Measurements from ENCODE around the gene SLCO6A1.
"Not testable (repeated sequence)": the region's sequence is repeated elsewhere in the genome, so short reads cannot be mapped to it uniquely, and the experiment has no call there.

The SLCO6A1 gene, protein sequence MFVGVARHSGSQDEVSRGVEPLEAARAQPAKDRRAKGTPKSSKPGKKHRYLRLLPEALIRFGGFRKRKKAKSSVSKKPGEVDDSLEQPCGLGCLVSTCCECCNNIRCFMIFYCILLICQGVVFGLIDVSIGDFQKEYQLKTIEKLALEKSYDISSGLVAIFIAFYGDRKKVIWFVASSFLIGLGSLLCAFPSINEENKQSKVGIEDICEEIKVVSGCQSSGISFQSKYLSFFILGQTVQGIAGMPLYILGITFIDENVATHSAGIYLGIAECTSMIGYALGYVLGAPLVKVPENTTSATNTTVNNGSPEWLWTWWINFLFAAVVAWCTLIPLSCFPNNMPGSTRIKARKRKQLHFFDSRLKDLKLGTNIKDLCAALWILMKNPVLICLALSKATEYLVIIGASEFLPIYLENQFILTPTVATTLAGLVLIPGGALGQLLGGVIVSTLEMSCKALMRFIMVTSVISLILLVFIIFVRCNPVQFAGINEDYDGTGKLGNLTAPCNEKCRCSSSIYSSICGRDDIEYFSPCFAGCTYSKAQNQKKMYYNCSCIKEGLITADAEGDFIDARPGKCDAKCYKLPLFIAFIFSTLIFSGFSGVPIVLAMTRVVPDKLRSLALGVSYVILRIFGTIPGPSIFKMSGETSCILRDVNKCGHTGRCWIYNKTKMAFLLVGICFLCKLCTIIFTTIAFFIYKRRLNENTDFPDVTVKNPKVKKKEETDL

DNA sequence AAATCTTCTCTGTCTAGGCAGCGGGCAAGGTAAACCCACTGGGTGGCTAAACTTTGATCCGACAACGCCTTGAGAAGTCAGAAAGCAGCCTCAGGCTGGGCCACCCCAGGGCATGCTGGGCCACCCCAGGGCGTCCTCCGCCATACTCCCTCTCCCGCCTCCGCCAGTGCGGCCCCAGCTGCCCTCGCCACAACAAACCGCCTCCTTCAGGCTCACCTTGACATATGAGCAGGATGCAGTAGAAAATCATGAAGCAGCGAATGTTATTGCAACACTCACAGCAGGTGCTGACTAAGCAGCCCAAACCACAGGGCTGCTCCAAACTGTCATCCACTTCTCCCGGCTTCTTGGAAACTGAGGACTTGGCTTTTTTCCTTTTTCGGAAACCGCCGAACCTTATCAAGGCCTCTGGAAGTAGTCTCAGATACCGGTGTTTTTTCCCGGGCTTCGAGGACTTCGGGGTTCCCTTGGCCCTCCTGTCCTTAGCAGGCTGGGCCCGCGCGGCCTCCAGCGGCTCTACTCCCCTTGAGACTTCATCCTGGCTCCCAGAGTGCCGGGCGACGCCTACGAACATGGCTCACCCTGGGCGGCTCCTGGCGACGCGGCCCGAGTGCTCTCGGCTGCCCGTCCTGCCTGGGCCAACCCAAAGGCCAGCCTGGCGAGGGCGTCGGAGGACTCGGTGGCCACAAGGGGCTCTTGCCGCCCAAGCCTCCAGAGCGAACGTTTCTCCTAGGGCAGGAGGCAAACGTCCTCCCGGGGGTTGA is at the start of gene SLCO6A1:
SLCO6A1 (minus strand) TSS at position 731 of the 764 bp plus-strand sequence; CDS start at position 574, 157 bp downstream.
- DNase-seq = no peak

DNA sequence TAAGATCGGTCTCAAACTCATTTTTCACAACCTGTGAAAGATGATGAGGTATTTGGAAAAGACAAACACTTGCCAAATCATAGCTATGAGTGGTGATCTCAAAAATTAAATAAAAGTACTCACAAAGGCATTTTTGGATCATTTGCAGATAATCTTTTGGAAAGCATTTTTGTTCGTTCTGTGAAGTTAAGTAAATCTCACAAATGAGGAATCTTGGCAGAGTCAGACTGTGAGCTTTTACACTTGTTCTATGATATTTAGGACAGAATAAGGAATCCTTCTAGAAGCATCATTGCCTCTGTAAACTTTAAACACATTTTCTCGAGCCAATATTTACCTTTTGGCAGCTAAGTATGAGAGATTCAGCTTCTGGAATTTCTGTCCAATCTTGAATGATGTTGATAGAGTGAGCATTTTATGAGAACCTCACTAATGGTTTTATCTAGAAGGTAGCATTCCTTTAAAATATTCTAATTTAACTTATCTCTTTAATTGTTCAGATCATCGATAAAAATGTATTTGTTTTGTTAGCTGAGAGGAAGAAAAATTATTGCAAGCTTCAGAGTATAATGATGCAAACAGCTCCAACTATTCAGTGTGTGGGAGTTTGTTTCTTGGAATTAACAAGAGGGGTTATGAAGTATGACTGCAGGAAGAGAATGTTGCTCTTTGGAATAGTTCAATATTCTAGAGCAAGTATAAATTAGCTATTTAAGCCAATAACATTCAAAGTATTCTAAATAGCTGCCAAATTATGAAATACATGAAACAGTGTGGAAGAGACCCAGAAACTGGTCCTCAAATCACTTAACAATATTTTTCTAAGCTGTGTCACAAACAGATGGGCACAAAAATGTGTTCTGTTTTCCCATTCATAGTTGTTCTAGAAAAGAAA is 48.6 kb upstream of the SLCO6A1 start:
- no peak for DNase-seq

DNA sequence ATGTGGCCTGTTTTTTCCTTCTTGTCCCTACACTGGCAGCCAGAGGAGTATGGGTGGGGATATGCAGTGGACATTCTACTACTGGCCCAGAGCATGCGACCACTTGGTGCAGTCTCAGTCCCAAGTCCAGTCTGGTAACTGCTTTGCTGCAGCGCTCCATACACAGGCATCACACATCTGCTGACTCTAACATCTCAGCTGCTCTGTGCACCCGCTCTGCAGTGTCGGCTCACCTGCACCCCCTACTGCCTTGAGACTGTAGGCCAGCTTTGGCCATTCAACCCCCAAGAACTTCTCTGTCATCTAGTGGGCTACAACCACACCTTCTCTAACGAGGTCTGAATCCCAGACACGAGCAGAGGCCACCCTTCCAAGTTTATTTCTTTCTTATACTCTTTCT is 46.4 kb upstream of the SLCO6A1 start:
- no peak for DNase-seq

DNA sequence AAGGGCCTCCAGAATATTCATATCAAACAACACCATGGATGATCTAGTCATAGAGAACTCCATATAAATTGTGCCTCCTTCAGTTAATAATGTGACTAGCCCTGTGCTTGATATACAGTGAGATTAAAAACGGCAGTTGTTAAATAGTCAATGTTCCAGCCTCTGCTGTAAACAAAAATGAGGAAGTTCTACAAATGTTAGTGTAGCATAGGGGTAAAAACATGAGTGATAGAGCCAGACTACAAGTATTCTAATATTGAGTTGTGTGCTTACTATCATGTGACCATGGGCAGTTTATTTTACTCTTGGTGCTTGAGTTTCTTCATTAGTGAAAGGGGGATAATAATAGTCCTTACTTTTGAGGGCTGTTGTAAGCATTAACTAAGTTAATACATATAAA is 43.3 kb upstream of the SLCO6A1 start:
- DNase-seq = no peak

DNA sequence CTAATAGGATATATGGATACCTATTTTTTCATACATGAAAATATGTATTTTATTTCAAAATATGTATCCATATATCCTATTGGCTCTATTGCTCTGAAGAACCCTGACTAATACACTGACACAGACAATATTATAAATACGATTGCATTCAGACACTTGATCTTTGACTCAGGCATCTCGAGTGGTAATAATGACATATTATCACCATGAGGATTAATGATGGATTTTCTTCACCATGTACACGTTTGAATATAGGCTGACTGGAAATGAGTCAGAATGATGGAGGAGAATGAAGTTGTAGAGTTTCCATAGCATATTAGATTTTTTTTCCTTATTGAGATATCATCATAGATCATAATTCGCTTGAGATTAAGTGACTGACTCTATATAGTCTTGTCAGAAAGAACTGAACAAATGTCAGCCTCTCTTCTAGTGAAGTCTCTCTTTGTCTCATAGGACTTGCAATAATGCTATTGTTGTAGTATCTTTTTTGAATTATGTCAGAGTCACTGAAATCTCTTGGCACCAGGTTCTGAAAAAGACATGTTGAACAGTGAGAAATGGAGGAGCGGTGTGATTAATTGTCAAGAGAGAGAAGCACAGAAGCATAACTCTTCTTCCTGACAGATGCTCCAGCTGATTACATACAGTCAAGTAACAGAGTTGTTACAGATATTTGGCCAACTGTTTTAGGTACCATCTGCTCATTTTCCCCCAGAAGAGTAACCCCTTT is 41.4 kb upstream of the SLCO6A1 start:
- no peak for DNase-seq

DNA sequence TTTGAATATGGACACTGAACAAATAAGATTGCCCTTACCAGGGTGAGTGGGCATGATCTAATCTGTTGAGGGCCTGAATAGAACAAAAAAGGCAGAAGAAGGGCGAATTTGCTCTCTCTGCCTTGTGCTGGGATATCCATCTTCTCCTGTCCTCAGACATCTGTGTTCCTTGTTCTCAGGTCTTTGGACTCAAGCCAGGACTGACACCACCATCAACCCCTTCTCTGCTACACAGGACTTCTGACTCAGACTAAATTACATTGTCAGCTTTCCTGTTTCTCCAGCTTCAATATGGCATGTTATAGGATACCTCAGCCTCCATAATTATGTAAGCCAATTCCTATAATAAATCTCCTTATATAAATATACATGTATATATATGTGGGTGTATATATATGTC is 40.8 kb upstream of the SLCO6A1 start:
- DNase-seq = no peak

DNA sequence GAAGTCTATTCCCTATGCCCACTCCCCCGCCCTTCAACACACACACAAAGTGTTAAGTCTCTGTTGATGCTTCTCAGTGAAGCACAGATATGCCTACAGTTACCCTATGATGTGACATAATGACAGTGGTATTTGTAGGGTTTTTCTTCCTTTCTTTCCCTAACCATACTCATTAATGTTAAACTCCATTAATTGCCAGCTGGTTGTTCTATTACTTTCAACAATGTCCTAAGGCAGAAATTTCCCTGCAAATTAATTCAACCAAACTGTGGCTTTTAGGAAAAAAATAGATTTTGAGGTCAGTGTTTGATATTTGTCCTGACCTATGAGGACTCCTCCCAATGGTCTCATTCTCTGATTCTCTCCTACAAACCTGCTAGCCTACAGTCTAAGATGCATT is 38.2 kb upstream of the SLCO6A1 start:
- DNase-seq = no peak

DNA sequence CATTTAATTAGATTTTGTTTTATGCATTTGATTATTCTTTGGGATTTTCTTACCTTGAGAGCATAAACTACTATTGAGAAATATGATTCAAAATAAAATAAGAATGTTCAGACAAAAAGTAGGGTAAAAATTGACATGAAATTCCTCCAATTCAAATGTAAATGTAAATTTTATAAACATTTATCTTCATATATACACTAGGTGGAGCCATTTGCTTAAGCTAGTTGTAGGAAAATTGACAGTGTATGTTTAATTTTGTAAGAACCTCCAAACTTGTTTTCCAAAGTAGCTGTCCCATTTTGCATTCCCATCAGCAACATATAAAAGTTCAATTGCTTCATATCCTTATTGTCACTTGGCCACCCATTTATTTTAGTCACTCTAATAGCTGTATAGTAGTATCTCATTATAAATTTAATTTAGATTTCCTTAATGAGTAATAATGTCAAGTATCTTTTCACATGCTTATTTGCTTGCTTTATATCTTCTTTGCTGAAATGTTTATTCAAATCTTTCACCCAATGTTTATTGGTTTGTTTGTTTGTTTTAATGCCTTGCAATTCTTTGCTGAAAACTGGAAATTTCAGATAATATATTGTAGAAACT is 37.6 kb upstream of the SLCO6A1 start:
- DNase-seq = no peak

DNA sequence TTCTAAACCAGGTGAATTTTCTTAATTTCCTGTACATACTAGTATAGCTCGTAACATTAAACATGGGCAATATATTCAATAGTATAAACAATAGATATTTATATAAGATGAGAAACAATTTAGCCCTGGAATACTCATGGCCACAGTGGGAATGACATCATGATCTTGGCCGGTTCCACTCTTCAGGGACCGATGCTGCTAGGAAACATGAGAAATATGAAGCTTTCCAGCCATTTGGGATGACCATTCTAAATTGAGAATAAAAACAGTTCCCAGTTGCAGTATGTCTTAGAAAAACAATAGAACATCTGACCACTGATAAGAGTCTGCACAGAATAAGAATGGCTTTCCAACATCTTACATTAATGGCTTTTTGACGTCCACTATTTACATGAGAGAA is 33.3 kb upstream of the SLCO6A1 start:
- DNase-seq = no peak

DNA sequence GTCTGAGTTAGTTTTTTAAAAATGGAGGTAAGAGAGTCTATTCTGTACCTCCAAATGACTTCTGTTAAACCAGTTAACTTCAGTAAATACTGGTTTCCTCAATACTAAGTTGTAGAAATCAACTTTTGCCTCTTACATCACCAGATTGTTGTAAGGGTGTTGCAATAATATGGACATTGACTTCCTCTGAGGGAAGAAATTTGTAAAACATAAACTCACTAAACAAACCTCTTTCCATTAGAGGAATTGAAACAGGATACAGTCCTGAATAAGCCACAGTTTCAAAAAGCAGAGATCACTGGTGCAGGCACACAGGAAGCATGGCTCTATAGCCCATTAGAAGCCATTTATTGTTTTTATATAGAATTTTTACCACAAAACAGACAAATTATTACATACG is 32.7 kb upstream of the SLCO6A1 start:
- no peak for DNase-seq

DNA sequence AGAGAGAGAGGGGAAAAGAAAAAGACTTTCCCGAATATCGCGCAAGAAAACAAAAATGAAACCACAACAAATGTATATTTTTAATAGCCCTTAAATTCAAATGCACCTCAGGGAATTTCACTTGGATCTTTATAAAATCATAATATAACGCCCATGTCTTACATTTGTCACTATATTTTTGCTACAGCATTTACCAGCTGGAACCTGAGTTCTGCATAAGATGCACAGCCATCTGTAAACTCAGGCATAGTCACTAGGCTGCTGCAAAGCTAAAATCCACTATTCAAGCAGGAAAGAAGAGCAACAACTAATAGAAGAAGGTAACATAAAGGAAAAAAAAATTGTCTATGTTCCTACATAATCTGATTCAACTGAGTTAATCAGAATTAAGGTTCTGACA is 30.6 kb upstream of the SLCO6A1 start:
- no peak for DNase-seq

DNA sequence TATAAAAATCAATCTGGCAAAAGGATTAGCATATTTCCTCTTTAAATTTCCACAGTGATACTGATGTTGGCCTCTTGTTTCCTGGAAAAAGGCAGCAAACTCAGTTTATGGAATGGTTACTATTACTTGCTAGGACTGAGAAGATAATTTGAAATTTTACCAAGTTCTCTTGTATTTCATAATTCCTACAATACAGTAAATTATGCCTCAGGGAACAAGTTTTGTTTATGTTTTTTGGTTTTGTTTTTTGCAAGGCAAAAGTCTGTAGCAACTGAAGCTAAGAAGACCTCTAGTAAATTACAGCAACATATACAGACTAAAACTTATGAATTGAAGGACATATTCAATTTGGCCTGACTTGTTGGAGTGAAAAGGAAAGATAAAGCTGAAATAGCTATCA is 30.2 kb upstream of the SLCO6A1 start:
- DNase-seq = no peak

DNA sequence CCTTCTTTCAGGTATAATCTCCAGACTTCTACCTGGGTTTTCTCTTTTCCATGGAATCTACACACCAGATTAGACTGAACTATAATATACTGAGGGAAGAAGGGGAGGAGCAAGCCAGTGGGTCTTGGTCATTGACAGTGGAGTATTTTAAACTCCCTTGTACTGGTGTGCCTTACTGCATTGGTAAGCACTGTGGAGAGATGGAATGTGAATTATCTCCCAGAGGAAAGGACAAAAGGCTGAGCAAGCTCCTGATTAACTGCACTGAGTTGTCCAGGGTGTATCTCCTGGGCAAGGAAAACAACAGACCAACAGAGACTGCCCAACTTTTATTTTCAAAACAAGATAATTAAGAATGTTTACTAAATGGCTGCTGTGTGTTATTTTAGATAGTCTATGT is 29.8 kb upstream of the SLCO6A1 start:
- DNase-seq = no peak

DNA sequence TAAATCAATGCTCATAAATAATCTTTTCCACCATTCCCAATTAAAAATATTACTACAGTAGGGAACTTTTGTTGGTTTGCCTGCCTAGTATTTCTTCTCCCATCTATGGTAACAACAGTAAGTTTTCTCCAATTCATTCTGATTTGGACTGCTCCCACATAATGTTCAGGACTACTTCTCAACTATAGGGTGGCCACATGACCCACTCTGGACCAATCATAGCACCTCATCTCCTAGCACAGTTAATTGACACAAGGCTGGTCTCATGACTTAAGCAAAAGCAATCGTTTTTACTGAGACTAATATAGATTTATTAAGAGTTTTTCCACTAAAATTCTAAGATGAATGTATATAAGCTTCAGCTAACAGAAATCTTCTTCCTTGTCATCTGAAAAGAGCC is 28.7 kb upstream of the SLCO6A1 start:
- no peak for DNase-seq

DNA sequence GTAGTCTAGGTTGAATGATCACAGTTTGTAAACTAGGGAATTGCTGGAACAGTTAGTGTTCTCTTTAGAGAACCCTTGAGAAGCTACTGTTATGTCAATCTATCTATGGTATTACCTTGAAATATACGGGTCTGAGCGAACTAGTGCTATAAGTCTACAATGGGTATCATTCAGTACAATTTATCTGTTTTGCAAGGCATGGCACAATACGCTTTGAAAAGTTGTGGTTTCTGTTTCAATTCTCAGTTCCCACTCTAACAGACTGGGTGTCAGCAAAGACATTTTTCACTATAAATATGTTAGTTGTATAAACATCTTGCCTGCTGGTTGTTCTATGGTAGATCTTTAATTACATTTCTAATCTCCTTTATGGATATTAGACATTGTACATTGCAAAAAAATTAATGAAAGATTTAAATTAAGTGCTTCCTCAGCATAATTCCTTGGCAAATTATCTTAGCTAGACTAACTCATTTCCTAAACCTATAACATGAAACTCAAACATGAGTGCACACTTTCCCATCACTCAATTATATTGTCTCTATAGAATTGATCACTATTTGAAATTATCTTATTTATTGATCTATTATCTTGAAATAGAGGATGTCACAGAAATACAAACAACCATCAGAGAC is 24.9 kb upstream of the SLCO6A1 start:
- DNase-seq = no peak

DNA sequence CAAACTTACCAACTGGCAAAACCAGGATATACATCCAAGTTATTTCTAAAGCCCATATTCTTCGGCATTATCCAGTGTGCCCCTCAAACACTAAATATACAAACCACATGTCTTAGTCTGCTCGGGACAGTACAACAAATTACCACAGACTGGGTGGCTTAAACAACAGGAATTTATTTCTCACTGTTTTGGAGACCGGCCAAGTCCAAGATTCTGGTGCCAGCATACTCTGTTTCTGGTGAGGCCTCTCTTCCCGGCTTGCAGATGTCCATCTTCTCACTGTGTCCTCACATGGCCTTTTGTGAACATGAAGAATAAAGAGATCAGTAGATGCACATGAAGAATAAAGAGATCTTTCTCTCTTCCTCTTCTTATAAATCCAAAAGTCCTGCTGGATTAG is 12.9 kb upstream of the SLCO6A1 start:
- DNase-seq = no peak

DNA sequence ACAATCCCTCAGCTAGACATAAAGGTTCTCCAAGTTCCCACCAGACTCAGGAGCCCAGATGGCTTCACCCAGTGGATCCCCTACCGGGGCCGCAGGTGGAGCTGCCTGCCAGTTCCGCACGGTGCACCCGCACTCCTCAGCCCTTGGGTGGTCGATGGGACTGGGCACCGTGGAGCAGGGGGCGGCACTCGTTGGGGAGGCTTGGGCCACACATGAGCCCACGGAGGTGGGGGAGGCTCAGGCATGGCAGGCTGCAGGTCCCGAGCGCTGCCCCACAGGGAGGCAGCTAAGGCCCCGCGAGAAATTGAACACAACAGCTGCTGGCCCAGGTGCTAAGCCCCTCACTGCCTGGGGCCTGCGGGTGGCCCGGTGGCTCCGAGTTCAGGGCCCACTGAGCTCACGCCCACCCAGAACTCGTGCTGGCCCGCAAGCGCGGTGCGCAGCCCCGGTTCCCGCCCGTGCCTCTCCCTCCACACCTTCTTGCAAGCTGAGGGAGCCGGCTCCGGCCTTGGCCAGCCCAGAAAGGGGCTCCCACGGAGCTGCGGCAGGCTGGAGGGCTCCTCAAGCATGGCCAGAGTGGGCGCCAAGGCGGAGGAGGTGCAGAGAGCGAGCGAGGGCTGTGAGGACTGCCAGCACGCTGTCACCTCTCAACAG is 7.4 kb downstream of the SLCO6A1 start:
- not testable (repeated sequence) for DNase-seq

DNA sequence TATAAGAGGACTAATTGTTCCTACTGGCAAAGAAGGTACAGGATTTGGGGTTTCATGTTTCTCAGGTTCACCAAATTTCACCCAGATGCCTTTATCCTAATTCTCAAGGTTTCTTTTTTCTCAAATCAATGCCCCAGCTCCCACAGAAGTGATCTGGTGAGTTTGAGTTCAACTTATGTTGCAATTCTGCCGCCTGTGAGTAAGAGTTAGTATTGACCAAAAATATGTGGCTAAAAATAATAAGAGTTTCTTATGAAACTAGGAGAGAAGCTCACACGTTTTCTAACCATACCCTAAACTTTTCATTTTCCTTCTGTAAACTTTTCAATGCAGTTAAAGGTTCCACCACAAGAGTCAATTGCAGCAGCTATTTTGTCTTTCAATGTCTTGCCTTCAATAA is 15.1 kb downstream of the SLCO6A1 start:
- DNase-seq = no peak

DNA sequence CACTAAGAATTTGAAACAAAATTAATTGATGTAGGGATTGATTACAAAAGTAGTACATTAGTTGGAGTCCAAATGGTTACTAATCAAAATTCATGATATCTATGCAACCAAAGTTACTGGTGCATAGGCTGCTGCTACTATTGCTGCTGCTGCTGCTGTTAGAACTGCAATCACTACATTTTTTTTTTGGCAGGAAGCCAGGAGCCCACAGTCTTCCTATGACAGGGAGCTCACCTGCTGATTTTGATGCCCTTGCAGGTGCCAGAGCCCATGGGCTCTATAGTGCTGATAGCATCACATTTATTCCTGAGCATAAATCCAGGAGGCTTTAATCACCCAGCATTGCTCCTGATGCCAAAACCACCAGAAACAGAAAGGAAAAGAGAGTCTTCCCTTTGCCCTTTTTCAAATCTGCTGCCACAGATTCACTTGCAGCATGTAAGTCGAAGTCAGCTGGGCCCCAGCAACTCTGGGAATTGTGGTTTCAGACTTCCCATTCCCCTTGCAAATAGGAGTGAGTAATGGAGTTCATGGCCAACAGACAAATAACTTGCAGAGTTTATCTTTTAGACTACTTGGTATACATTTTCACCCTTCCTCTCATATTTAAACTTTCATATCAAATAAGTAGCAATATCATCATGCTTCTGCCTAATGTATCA is 17.6 kb downstream of the SLCO6A1 start:
- no peak for DNase-seq

DNA sequence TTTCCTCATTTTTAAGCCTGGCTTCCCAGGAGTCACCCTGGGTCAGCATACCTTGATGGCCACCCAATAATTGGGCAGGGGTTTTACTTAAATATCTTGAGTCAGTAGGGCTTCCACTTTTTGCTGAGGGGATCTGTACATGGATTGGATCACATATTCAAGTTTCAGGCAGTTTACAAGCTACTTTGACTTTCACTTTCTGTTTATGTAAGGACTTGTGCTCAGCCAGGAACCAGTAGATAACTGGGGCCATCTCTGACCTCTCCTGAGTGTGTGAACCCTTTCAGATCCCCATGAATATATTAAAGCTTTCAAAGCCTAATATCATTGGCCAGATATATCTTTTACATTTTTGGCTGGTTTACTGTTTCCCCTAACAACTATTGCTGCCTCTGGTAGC is 45.1 kb downstream of the SLCO6A1 start:
- no peak for DNase-seq
